ENCODE data around the gene CDC25B.

Gene CDC25B

GRCh38 chr20:3782597-3782996, 13.5 kb upstream of the CDC25B start:
- no peak for TF ChIP-seq CTCF (IDR thresholded peaks at IDR 0.05; ENCODE audit: low read depth, low read length, missing control alignments)
- no peak overlapping the region for H3K4me3 ChIP-seq (ENCODE audit: low read depth, low read length)
- no peaks in the 10 kb centered on the region for H3K36me3 ChIP-seq (replicated peaks)
- DNase-seq: no peak
- in situ Hi-C loops (cut with HindIII; ENCODE audit: low pct_ligation_motif_present, low sequenced_read_pairs): no loop called here
- H3K27ac ChIP-seq: no peak overlapping the region
- H3K27me3 ChIP-seq (replicated peaks): peaks cover 8% of the 10 kb centered on the region

- in situ Hi-C loops (cut with HindIII; ENCODE audit: low pct_ligation_motif_present, low sequenced_read_pairs): no loop called here
These were observed 13.0 kb upstream of the CDC25B start for GRCh38 chr20:3783068-3783489.

GRCh38 chr20:3783511-3784195, 12.5 kb upstream of the CDC25B start:
- Histone ChIP-seq H3K36me3 (replicated peaks) (no peaks in the 10 kb centered on the region), H3K27me3 (replicated peaks) (peaks cover 5% of the 10 kb centered on the region), H3K4me3 (ENCODE audit: low read depth, low read length) (no peak overlapping the region), H3K27ac (no peak overlapping the region)
- no peak for DNase-seq
- in situ Hi-C loops (cut with HindIII; ENCODE audit: low pct_ligation_motif_present, low sequenced_read_pairs): no loop called here
- no peak for TF ChIP-seq CTCF (IDR thresholded peaks at IDR 0.05; ENCODE audit: low read depth, low read length, missing control alignments)

More at GRCh38 chr20:3783068-3783489, 13.0 kb upstream of the CDC25B start:
- TF ChIP-seq CTCF (IDR thresholded peaks at IDR 0.05; ENCODE audit: low read depth, low read length, missing control alignments): no peak
- DNase-seq: no peak
- no peaks in the 10 kb centered on the region for H3K36me3 ChIP-seq (replicated peaks)
- peaks cover 8% of the 10 kb centered on the region for H3K27me3 ChIP-seq (replicated peaks)
- H3K4me3 ChIP-seq (ENCODE audit: low read depth, low read length): no peak overlapping the region
- H3K27ac ChIP-seq: no peak overlapping the region

GRCh38 chr20:3784216-3784853, 11.8 kb upstream of the CDC25B start:
- Histone ChIP-seq H3K27ac (no peak overlapping the region), H3K36me3 (replicated peaks) (no peaks in the 10 kb centered on the region), H3K27me3 (replicated peaks) (peaks cover under 1% of the 10 kb centered on the region), H3K4me3 (ENCODE audit: low read depth, low read length) (peak overlapping the region; percentile 17)
- TF ChIP-seq CTCF (IDR thresholded peaks at IDR 0.05; ENCODE audit: low read depth, low read length, missing control alignments): no peak
- no peak for DNase-seq
- in situ Hi-C loops (cut with HindIII; ENCODE audit: low pct_ligation_motif_present, low sequenced_read_pairs): no loop called here

DNA sequence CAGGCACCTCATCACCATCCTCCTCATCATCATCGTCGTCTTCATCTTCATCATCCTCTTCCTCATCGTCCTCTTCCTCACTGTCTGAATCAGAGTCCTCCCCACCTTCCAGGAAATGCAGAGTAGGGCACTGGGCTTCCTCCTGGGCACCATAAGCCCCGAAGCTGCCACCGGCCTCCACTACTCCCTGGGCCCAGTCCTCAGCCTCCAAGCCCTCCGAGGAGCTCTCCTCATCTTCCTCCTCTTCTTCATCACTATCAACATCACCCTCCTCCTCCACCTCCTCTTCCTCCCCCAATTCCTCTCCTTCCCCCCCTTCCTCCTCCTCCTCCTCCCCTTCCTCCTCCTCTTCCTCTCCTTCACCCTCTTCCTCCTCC, 11.3 kb upstream of the CDC25B start:
- TF ChIP-seq CTCF (IDR thresholded peaks at IDR 0.05; ENCODE audit: low read depth, low read length, missing control alignments): no peak
- Histone ChIP-seq H3K27me3 (replicated peaks) (no peaks in the 10 kb centered on the region), H3K27ac (no peak overlapping the region), H3K36me3 (replicated peaks) (no peaks in the 10 kb centered on the region), H3K4me3 (ENCODE audit: low read depth, low read length) (peak overlapping the region; percentile 71)
- in situ Hi-C loops (cut with HindIII; ENCODE audit: low pct_ligation_motif_present, low sequenced_read_pairs): no loop called here
- DNase-seq: no peak
